Panc1 (cell line): ENCODE results near the gene PSMC6.
"Not testable (repeated sequence)": the region's sequence is repeated elsewhere in the genome, so short reads cannot be mapped to it uniquely, and the experiment has no call there.

ENCODE experiments used
- POLR2AphosphoS5 ChIP-seq: IDR thresholded peaks from 2 replicates; pipeline ENCODE4 v1.6.1; 2012; ENCODE audit warnings: mild to moderate bottlenecking, low read depth, low read length, moderate library complexity
- TCF7L2 ChIP-seq: IDR thresholded peaks from 2 replicates; pipeline ENCODE4 v1.6.1; 2011; ENCODE audit warnings: mild to moderate bottlenecking, low read depth, low read length, inconsistent platforms
- TF ChIP-seq, protein P1 (sequence below): fragments of 450-650 bp; IDR thresholded peaks from 2 replicates; pipeline ENCODE4 v1.5.1; 2017; ENCODE audit warnings: mild to moderate bottlenecking
- TF ChIP-seq, protein P2 (sequence below), 2 experiments: IDR thresholded peaks; 2 replicates each; pipeline ENCODE4 v1.6.1; 2011 to 2012; ENCODE audit warnings: low read depth in 2 of 2, control low read depth in 1 of 2, low read length in 1 of 2, mild to moderate bottlenecking in 1 of 2, moderate library complexity in 1 of 2; ENCODE audit not compliant: insufficient read depth in 1 of 2

DNA sequence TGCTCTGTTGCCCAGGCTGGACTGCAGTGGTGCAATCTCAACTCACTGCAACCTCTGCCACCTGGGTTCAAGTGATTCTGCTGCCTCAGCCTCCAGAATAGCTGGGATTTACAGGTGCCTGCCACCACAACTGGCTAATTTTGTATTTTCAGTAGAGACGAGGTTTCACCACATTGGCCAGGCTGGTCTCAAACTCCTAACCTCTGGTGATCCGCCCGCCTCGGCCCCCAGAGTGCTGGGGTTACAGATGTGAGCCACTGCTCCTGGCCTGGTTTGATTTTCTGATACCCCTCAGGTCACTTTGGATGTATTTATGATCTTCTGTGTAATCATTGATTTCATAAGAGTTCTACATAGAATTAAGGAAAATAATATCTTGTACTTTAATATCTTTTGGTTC lies 55.9 kb downstream of the PSMC6 start:
- TF ChIP-seq, protein P1, sequence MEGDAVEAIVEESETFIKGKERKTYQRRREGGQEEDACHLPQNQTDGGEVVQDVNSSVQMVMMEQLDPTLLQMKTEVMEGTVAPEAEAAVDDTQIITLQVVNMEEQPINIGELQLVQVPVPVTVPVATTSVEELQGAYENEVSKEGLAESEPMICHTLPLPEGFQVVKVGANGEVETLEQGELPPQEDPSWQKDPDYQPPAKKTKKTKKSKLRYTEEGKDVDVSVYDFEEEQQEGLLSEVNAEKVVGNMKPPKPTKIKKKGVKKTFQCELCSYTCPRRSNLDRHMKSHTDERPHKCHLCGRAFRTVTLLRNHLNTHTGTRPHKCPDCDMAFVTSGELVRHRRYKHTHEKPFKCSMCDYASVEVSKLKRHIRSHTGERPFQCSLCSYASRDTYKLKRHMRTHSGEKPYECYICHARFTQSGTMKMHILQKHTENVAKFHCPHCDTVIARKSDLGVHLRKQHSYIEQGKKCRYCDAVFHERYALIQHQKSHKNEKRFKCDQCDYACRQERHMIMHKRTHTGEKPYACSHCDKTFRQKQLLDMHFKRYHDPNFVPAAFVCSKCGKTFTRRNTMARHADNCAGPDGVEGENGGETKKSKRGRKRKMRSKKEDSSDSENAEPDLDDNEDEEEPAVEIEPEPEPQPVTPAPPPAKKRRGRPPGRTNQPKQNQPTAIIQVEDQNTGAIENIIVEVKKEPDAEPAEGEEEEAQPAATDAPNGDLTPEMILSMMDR = not testable (repeated sequence)
- not testable (repeated sequence) for TF ChIP-seq POLR2AphosphoS5, TCF7L2
- TF ChIP-seq, protein P2, sequence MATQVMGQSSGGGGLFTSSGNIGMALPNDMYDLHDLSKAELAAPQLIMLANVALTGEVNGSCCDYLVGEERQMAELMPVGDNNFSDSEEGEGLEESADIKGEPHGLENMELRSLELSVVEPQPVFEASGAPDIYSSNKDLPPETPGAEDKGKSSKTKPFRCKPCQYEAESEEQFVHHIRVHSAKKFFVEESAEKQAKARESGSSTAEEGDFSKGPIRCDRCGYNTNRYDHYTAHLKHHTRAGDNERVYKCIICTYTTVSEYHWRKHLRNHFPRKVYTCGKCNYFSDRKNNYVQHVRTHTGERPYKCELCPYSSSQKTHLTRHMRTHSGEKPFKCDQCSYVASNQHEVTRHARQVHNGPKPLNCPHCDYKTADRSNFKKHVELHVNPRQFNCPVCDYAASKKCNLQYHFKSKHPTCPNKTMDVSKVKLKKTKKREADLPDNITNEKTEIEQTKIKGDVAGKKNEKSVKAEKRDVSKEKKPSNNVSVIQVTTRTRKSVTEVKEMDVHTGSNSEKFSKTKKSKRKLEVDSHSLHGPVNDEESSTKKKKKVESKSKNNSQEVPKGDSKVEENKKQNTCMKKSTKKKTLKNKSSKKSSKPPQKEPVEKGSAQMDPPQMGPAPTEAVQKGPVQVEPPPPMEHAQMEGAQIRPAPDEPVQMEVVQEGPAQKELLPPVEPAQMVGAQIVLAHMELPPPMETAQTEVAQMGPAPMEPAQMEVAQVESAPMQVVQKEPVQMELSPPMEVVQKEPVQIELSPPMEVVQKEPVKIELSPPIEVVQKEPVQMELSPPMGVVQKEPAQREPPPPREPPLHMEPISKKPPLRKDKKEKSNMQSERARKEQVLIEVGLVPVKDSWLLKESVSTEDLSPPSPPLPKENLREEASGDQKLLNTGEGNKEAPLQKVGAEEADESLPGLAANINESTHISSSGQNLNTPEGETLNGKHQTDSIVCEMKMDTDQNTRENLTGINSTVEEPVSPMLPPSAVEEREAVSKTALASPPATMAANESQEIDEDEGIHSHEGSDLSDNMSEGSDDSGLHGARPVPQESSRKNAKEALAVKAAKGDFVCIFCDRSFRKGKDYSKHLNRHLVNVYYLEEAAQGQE (IDR thresholded peaks at IDR 0.05; ENCODE audit: insufficient read depth in 1 of 2, low read depth in 2 of 2, low read length in 1 of 2) = not testable (repeated sequence)
